Ovary (tissue), 3 donors: ENCODE data around the gene ULBP2.

ENCODE experiments used
- POLR2A ChIP-seq: fragments of 450-650 bp; IDR thresholded peaks from one replicate; pipeline ENCODE4 v1.6.1; 2017; ENCODE audit warnings: antibody characterized with exemption, mild to moderate bottlenecking, moderate library complexity
- TF ChIP-seq, protein P1 (sequence below), 3 donors: fragments of 450-650 bp in 2 of 3; fragments of 200-600 bp in 1 of 3; IDR thresholded peaks; one replicate each; pipeline versions ENCODE4 v1.5.1 to v1.8.0; 2016 to 2022; ENCODE audit warnings: antibody characterized with exemption in 3 of 3, mild to moderate bottlenecking in 1 of 3
- donor health status: DM: no; HTN: no; CAD: no.

GRCh38 chr6:149950423-149950822 lies 8.6 kb downstream of the ULBP2 start:
- TF ChIP-seq, protein P1, sequence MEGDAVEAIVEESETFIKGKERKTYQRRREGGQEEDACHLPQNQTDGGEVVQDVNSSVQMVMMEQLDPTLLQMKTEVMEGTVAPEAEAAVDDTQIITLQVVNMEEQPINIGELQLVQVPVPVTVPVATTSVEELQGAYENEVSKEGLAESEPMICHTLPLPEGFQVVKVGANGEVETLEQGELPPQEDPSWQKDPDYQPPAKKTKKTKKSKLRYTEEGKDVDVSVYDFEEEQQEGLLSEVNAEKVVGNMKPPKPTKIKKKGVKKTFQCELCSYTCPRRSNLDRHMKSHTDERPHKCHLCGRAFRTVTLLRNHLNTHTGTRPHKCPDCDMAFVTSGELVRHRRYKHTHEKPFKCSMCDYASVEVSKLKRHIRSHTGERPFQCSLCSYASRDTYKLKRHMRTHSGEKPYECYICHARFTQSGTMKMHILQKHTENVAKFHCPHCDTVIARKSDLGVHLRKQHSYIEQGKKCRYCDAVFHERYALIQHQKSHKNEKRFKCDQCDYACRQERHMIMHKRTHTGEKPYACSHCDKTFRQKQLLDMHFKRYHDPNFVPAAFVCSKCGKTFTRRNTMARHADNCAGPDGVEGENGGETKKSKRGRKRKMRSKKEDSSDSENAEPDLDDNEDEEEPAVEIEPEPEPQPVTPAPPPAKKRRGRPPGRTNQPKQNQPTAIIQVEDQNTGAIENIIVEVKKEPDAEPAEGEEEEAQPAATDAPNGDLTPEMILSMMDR (IDR thresholded peaks at IDR 0.05) = no peak
- TF ChIP-seq POLR2A = no peak
